ENCODE data around the gene MACROD2. TPM values are rescaled to one million over a fixed set of nuclear protein-coding genes. Genes with fewer than 3 reads are reported as not detected.

The MACROD2 gene
- total RNA-seq, 1 donor = 1.7 TPM

DNA sequence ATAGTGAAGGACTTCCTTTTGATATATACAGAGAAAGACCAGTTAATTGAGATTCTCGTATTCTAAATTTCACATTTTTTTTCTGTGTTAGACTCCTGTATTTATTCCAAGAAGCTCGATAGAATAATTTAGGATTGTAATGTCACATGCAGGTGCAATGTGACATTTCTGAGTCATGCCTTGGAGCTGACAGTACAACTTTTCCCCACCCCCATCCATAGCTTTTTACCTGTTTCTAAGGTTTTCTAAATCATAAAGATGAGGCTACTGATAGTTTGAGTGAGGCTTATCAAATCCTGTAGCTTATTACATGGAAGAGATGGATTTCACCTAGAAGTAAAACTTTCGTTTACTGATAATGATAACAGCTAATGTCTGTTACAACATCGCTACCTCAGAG lies 304.5 kb downstream of the MACROD2 start:
- Histone ChIP-seq H3K27me3 (ENCODE audit: insufficient read depth, low read length) (no peaks in the 10 kb centered on the region), H3K4me1 (ENCODE audit: insufficient read depth, low read length) (no peaks in the 10 kb centered on the region), H3K4me3 (ENCODE audit: low read length) (no peak overlapping the region), H3K9me3 (ENCODE audit: low read depth, low read length) (no peaks in the 10 kb centered on the region)

- Histone ChIP-seq H3K4me1 (ENCODE audit: insufficient read depth, low read length) (no peaks in the 10 kb centered on the region), H3K9me3 (ENCODE audit: low read depth, low read length) (no peaks in the 10 kb centered on the region), H3K27me3 (ENCODE audit: insufficient read depth, low read length) (no peaks in the 10 kb centered on the region), H3K4me3 (ENCODE audit: low read length) (no peak overlapping the region)
These were observed 307.8 kb downstream of the MACROD2 start for GRCh38 chr20:14303106-14303505.

GRCh38 chr20:14303651-14304050 lies 308.3 kb downstream of the MACROD2 start:
- no peaks in the 10 kb centered on the region for H3K27me3 ChIP-seq (ENCODE audit: insufficient read depth, low read length)
- H3K9me3 ChIP-seq (ENCODE audit: low read depth, low read length) = no peaks in the 10 kb centered on the region
- no peak overlapping the region for H3K4me3 ChIP-seq (ENCODE audit: low read length)
- no peaks in the 10 kb centered on the region for H3K4me1 ChIP-seq (ENCODE audit: insufficient read depth, low read length)

DNA sequence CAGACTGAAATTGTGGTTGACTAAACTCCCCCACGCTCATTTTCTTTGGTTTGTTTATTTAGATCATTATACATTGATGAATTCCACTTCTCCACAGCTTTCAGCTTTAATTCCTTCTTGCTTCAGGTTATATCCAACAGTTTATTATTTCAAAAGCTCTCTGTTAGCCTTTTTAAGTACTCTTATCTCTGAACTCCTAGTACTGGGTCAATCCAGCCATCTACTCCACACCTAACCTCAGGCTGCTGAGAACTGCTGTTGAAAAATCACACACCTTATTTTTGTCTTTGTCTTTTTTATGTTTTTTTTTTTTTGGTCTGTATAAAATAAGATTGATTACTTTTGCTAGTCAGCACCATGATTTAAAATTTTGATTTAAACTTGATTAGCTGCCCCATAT lies 309.2 kb downstream of the MACROD2 start:
- no peak overlapping the region for H3K4me3 ChIP-seq (ENCODE audit: low read length)
- H3K9me3 ChIP-seq (ENCODE audit: low read depth, low read length) = no peaks in the 10 kb centered on the region
- H3K4me1 ChIP-seq (ENCODE audit: insufficient read depth, low read length) = no peaks in the 10 kb centered on the region
- no peaks in the 10 kb centered on the region for H3K27me3 ChIP-seq (ENCODE audit: insufficient read depth, low read length)

DNA sequence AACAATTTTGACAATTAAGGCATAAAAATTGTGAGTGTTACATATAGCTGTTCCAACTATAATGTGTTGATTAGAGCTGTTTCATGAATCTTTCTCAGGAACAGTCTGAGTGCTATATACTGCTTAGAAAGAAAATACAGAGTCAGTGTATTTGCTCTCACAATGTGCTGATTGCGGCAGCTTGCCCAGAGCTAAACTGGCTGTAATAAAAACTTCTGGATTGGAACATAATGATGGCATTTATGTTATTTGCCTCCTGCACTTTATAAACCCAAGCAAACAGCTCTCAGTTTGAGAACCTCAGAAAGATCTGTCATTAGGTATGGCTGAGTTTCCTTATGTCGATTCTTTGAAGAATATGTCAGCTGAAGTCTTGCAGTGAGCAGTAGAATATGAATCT lies 312.6 kb downstream of the MACROD2 start:
- Histone ChIP-seq H3K9me3 (ENCODE audit: low read depth, low read length) (no peaks in the 10 kb centered on the region), H3K4me1 (ENCODE audit: insufficient read depth, low read length) (no peaks in the 10 kb centered on the region), H3K4me3 (ENCODE audit: low read length) (no peak overlapping the region), H3K27me3 (ENCODE audit: insufficient read depth, low read length) (no peaks in the 10 kb centered on the region)

- Histone ChIP-seq H3K4me1 (ENCODE audit: insufficient read depth, low read length) (no peaks in the 10 kb centered on the region), H3K4me3 (ENCODE audit: low read length) (no peak overlapping the region), H3K9me3 (ENCODE audit: low read depth, low read length) (no peaks in the 10 kb centered on the region), H3K27me3 (ENCODE audit: insufficient read depth, low read length) (no peaks in the 10 kb centered on the region)
These were observed 315.8 kb downstream of the MACROD2 start for GRCh38 chr20:14310977-14311627.

- Histone ChIP-seq H3K9me3 (ENCODE audit: low read depth, low read length) (no peaks in the 10 kb centered on the region), H3K4me3 (ENCODE audit: low read length) (no peak overlapping the region), H3K4me1 (ENCODE audit: insufficient read depth, low read length) (no peaks in the 10 kb centered on the region), H3K27me3 (ENCODE audit: insufficient read depth, low read length) (no peaks in the 10 kb centered on the region)
These were observed 316.7 kb downstream of the MACROD2 start for GRCh38 chr20:14312001-14312400.

- H3K4me3 ChIP-seq (ENCODE audit: low read length) = no peak overlapping the region
These were observed 318.2 kb downstream of the MACROD2 start for GRCh38 chr20:14313341-14314020.

GRCh38 chr20:14319704-14320103 lies 324.4 kb downstream of the MACROD2 start:
- Histone ChIP-seq H3K27me3 (ENCODE audit: insufficient read depth, low read length) (no peaks in the 10 kb centered on the region), H3K9me3 (ENCODE audit: low read depth, low read length) (no peaks in the 10 kb centered on the region), H3K4me1 (ENCODE audit: insufficient read depth, low read length) (no peaks in the 10 kb centered on the region), H3K4me3 (ENCODE audit: low read length) (no peak overlapping the region)

More at GRCh38 chr20:14313341-14314020, 318.2 kb downstream of the MACROD2 start:
- Histone ChIP-seq H3K9me3 (ENCODE audit: low read depth, low read length) (no peaks in the 10 kb centered on the region), H3K4me1 (ENCODE audit: insufficient read depth, low read length) (no peaks in the 10 kb centered on the region), H3K27me3 (ENCODE audit: insufficient read depth, low read length) (no peaks in the 10 kb centered on the region)

DNA sequence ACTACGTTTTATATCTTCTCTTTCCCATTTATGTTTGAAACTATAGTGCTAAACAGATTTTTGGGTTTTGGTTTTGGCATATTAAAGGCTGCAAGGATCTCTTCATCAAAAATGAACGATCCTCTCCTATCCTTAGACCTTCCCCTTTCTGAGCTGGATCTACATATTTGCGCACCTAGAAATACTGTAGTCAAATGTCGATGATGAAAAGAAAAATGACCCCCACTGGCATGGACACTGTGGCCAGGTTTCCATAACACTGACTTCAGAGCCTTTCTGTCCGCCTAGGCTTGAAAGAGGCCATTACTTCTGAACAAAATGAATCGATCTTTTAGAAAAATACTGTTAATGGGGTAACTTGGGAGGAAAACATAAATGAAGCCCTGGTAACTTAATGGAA lies 336.3 kb downstream of the MACROD2 start:
- H3K27me3 ChIP-seq (ENCODE audit: insufficient read depth, low read length) = no peaks in the 10 kb centered on the region
- no peaks in the 10 kb centered on the region for H3K9me3 ChIP-seq (ENCODE audit: low read depth, low read length)
- H3K4me3 ChIP-seq (ENCODE audit: low read length) = no peak overlapping the region
- H3K4me1 ChIP-seq (ENCODE audit: insufficient read depth, low read length) = no peaks in the 10 kb centered on the region

GRCh38 chr20:14332866-14333265 lies 337.6 kb downstream of the MACROD2 start:
- Histone ChIP-seq H3K4me3 (ENCODE audit: low read length) (no peak overlapping the region), H3K27me3 (ENCODE audit: insufficient read depth, low read length) (no peaks in the 10 kb centered on the region), H3K9me3 (ENCODE audit: low read depth, low read length) (no peaks in the 10 kb centered on the region), H3K4me1 (ENCODE audit: insufficient read depth, low read length) (no peaks in the 10 kb centered on the region)

DNA sequence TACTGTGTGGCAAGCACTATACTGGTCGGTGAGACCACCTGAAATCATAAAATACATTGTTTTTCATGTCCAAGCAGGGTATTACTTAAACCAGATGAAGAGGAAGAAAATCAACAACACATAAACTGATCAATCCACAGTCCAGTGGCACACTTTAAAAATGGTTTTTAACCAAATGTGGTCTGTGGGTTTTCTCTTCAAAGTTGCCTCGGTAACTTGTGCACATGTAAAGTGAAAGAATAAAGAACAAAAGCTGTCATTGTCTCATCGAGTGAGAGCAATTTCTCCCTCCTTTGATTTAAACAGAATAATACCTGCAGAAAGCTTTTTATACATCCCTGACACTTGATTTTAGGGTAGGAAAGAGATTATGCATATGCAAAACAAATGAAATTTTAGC lies 338.4 kb downstream of the MACROD2 start:
- Histone ChIP-seq H3K9me3 (ENCODE audit: low read depth, low read length) (no peaks in the 10 kb centered on the region), H3K4me1 (ENCODE audit: insufficient read depth, low read length) (no peaks in the 10 kb centered on the region), H3K27me3 (ENCODE audit: insufficient read depth, low read length) (no peaks in the 10 kb centered on the region), H3K4me3 (ENCODE audit: low read length) (no peak overlapping the region)

DNA sequence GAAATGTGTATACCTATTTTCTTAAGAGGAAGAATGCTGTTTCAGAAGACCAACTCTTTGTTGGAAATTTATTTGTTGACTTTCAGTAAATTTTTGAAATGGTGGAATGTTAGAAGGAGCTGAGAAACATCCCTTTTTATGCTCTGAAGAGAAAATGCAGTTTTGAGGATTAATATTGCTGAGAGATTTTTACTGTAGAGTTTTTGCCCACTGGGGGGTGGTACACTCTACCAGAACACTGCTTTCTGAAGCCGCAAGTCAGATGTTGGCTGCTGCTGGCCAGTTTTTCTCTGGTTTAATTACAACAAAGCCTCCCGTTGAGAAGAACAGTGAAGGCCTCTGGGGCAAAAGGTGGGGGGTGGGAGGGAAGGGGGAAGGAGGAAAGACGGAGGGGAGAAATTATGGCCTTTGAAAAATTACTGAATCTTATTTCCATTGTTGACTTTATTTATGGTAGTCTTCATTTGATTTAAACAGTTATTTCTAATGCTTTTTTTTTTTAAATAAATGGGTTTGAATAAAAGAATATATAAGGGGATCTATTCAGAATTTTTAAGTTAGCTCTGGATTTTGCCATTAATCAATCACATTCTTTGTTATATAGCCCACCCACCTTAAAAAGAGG lies 339.1 kb downstream of the MACROD2 start:
- no peak overlapping the region for H3K4me3 ChIP-seq (ENCODE audit: low read length)
- H3K27me3 ChIP-seq (ENCODE audit: insufficient read depth, low read length) = no peaks in the 10 kb centered on the region
- no peaks in the 10 kb centered on the region for H3K9me3 ChIP-seq (ENCODE audit: low read depth, low read length)
- no peaks in the 10 kb centered on the region for H3K4me1 ChIP-seq (ENCODE audit: insufficient read depth, low read length)

- H3K4me3 ChIP-seq (ENCODE audit: low read length) = no peak overlapping the region
These were observed 339.7 kb downstream of the MACROD2 start for GRCh38 chr20:14335052-14335451.

GRCh38 chr20:14336686-14337085 lies 341.4 kb downstream of the MACROD2 start:
- Histone ChIP-seq H3K4me3 (ENCODE audit: low read length) (no peak overlapping the region), H3K9me3 (ENCODE audit: low read depth, low read length) (no peaks in the 10 kb centered on the region), H3K27me3 (ENCODE audit: insufficient read depth, low read length) (no peaks in the 10 kb centered on the region), H3K4me1 (ENCODE audit: insufficient read depth, low read length) (no peaks in the 10 kb centered on the region)

More at GRCh38 chr20:14335052-14335451, 339.7 kb downstream of the MACROD2 start:
- Histone ChIP-seq H3K27me3 (ENCODE audit: insufficient read depth, low read length) (no peaks in the 10 kb centered on the region), H3K4me1 (ENCODE audit: insufficient read depth, low read length) (no peaks in the 10 kb centered on the region), H3K9me3 (ENCODE audit: low read depth, low read length) (no peaks in the 10 kb centered on the region)
